Endothelial cell (in vitro differentiated cells): ENCODE measurements around the gene SH3PXD2A. TPM values are rescaled to one million over a fixed set of nuclear protein-coding genes. Genes with fewer than 3 reads are reported as not detected.

Experiments used
- DNase-seq: peaks from one replicate; pipeline ENCODE4 v3.0.0; 2021; ENCODE audit warnings: low spot score
- H3K27ac Mint-ChIP-seq: one replicate; pipeline ENCODE4 v1.8.0; 2021; ENCODE audit warnings: mixed read lengths, inconsistent platforms; ENCODE audit not compliant: unreplicated experiment
- H3K27me3 Mint-ChIP-seq: one replicate; pipeline ENCODE4 v1.8.0; 2021; ENCODE audit warnings: mild to moderate bottlenecking, moderate library complexity, mixed read lengths, inconsistent platforms; ENCODE audit not compliant: unreplicated experiment
- H3K36me3 Mint-ChIP-seq: one replicate; pipeline ENCODE4 v1.8.0; 2021; ENCODE audit warnings: mild to moderate bottlenecking, low read depth, mixed read lengths, inconsistent platforms; ENCODE audit not compliant: unreplicated experiment
- H3K4me1 Mint-ChIP-seq: one replicate; pipeline ENCODE4 v1.8.0; 2021; ENCODE audit warnings: mild to moderate bottlenecking, mixed read lengths, inconsistent platforms; ENCODE audit not compliant: unreplicated experiment
- H3K4me3 Mint-ChIP-seq: one replicate; pipeline ENCODE4 v1.8.0; 2021; ENCODE audit warnings: mild to moderate bottlenecking, mixed read lengths, inconsistent platforms; ENCODE audit not compliant: unreplicated experiment
- H3K9me3 Mint-ChIP-seq: one replicate; pipeline ENCODE4 v1.8.0; 2021; ENCODE audit warnings: mixed read lengths, inconsistent platforms; ENCODE audit not compliant: unreplicated experiment
- total RNA-seq: library from RNA; stranded (reverse); fragmentation: NEBNext Ultra II Directional; extraction: Animal tissue kit (Norgen Biotek cat#: 25700); gene quantifications from one replicate; pipeline ENCODE4 v1.2.1, GENCODE V29; 2021; ENCODE audit not compliant: unreplicated experiment
- TF ChIP-seq, protein P1 (sequence below): fragments of 200-600 bp; sonication (generic); IDR thresholded peaks from one replicate; pipeline ENCODE4 v1.5.0; 2021; ENCODE audit warnings: antibody characterized with exemption; ENCODE audit not compliant: unreplicated experiment

SH3PXD2A gene
- total RNA-seq, 1 donor from 2014 or later, result 59.9 TPM

- H3K27me3 Mint-ChIP-seq, result peaks cover 9% of the 10 kb centered on the region
- peaks cover 20% of the 10 kb centered on the region for H3K36me3 Mint-ChIP-seq
- no peak overlapping the region for H3K27ac Mint-ChIP-seq
- TF ChIP-seq, protein P1, sequence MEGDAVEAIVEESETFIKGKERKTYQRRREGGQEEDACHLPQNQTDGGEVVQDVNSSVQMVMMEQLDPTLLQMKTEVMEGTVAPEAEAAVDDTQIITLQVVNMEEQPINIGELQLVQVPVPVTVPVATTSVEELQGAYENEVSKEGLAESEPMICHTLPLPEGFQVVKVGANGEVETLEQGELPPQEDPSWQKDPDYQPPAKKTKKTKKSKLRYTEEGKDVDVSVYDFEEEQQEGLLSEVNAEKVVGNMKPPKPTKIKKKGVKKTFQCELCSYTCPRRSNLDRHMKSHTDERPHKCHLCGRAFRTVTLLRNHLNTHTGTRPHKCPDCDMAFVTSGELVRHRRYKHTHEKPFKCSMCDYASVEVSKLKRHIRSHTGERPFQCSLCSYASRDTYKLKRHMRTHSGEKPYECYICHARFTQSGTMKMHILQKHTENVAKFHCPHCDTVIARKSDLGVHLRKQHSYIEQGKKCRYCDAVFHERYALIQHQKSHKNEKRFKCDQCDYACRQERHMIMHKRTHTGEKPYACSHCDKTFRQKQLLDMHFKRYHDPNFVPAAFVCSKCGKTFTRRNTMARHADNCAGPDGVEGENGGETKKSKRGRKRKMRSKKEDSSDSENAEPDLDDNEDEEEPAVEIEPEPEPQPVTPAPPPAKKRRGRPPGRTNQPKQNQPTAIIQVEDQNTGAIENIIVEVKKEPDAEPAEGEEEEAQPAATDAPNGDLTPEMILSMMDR, result no peak
- no peak overlapping the region for H3K4me3 Mint-ChIP-seq
- no peak for DNase-seq
- H3K4me1 Mint-ChIP-seq, result no peaks in the 10 kb centered on the region
- no peaks in the 10 kb centered on the region for H3K9me3 Mint-ChIP-seq
Measured at GRCh38 chr10:103882285-103883007, 27.1 kb upstream of the SH3PXD2A start.

- Mint-ChIP-seq H3K9me3 (no peaks in the 10 kb centered on the region), H3K27ac (no peak overlapping the region), H3K36me3 (peaks cover 20% of the 10 kb centered on the region), H3K27me3 (peaks cover 9% of the 10 kb centered on the region), H3K4me3 (peak overlapping the region; percentile 39), H3K4me1 (no peaks in the 10 kb centered on the region)
- TF ChIP-seq, protein P1, result no peak
- DNase-seq, result no peak
Measured at GRCh38 chr10:103881416-103882284, 26.3 kb upstream of the SH3PXD2A start.

GRCh38 chr10:103879831-103880230 lies 24.5 kb upstream of the SH3PXD2A start:
- no peak overlapping the region for H3K4me3 Mint-ChIP-seq
- H3K27ac Mint-ChIP-seq, result no peak overlapping the region
- DNase-seq, result no peak
- no peaks in the 10 kb centered on the region for H3K4me1 Mint-ChIP-seq
- TF ChIP-seq, protein P1, result no peak
- peaks cover 9% of the 10 kb centered on the region for H3K27me3 Mint-ChIP-seq
- H3K9me3 Mint-ChIP-seq, result no peaks in the 10 kb centered on the region
- H3K36me3 Mint-ChIP-seq, result peaks cover 20% of the 10 kb centered on the region

DNA sequence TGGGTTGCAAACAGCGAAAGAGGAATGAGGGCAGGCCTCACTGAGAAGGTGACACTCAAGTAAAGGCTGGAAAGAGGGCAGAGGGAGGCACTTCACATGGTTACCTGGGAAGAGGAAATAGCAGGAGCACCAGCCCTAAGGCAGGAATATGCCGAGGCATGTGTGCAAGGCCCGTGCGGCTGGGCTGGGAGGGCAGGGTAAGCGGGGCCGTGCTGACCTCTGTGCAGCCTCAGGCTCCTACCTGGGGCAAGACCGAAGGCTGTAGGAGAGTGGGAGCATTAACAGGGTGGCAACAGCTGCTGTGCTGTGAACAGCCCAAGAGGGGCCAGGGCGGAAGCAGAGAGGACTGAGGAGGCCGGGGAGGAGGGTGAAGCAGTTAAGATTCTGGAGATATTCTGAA lies 24.0 kb upstream of the SH3PXD2A start:
- H3K27ac Mint-ChIP-seq, result no peak overlapping the region
- DNase-seq, result no peak
- H3K9me3 Mint-ChIP-seq, result no peaks in the 10 kb centered on the region
- peaks cover 9% of the 10 kb centered on the region for H3K27me3 Mint-ChIP-seq
- H3K4me1 Mint-ChIP-seq, result no peaks in the 10 kb centered on the region
- TF ChIP-seq, protein P1, result no peak
- H3K36me3 Mint-ChIP-seq, result peaks cover 20% of the 10 kb centered on the region
- H3K4me3 Mint-ChIP-seq, result no peak overlapping the region

DNA sequence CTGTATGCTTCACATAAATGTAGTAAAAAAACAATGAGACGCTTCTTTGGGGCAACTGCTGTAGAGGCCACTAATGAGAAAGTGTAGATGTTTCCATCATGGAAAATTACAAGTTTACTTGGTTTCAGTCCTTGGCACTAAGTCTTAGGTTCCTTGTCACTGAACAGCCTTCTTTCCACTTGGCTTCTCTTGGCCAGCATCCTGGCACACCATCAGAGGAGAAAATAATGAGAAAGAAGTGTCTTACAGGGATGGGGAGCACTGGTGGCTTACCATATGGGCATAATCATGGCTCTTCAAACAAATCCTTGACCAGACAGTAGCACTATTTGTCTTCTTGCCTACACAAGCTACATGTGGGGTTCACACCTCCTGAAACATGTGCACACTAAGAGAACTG lies 22.5 kb upstream of the SH3PXD2A start:
- no peaks in the 10 kb centered on the region for H3K9me3 Mint-ChIP-seq
- H3K4me1 Mint-ChIP-seq, result no peaks in the 10 kb centered on the region
- peaks cover 8% of the 10 kb centered on the region for H3K27me3 Mint-ChIP-seq

More for the DNA sequence above, 22.5 kb upstream of the SH3PXD2A start:
- peaks cover 20% of the 10 kb centered on the region for H3K36me3 Mint-ChIP-seq
- no peak overlapping the region for H3K27ac Mint-ChIP-seq
- no peak for DNase-seq
- H3K4me3 Mint-ChIP-seq, result no peak overlapping the region
- TF ChIP-seq, protein P1, result no peak
